HepG2 (cell line): ENCODE measurements around the gene GATB.

ENCODE experiments used
- KAT7 ChIP-seq: IDR thresholded peaks from 2 replicates; pipeline ENCODE4 v1.6.1; 2018; ENCODE audit warnings: borderline replicate concordance, missing compliant biosample characterization
- TAF1 ChIP-seq: sonication (generic); formaldehyde crosslinking; IDR thresholded peaks from 2 replicates; pipeline ENCODE4 v1.4.0; 2020; ENCODE audit warnings: missing genetic modification reagents

DNA sequence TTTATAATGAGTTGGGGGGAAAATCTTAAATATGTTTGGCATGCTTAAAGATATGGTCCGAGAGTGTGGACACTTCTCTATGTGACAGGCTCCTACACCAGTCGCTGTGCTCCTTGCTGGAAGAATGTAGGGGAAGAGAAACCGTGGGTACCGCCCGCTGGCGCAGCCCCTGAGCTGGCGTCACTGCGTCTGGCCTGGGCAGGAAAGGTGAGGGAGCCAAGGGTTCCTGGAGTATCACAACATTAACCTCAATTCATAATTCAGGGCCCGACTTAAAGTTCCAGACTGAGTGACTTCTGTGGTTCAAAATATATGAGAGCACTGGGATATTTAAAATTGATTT lies 95.1 kb downstream of the GATB start:
- no peak for TF ChIP-seq TAF1 (CRISPR knock-in tag)
- no peak for TF ChIP-seq KAT7
